ENCODE measurements around the gene CDH4. TPM values are rescaled to one million over a fixed set of nuclear protein-coding genes. Genes with fewer than 3 reads are reported as not detected.

The CDH4 gene
- total and polyA plus RNA-seq, 2 of the 8 experiments (the other 6 are each of a cell fraction or from before 2014, with no cell fraction given), result 4.3 to 7.9 TPM

GRCh38 chr20:61341605-61342004 lies 89.5 kb downstream of the CDH4 start (continued):
- TF ChIP-seq EP300 (IDR thresholded peaks at IDR 0.05; ENCODE audit: borderline replicate concordance in 1 of 2, low read depth in 2 of 2, low read length in 2 of 2), result no peak
- TF ChIP-seq TCF12 (IDR thresholded peaks at IDR 0.05; ENCODE audit: low read depth, low read length), result no peak
- no peak for TF ChIP-seq PHF8 (conservative IDR thresholded peaks at IDR 0.05; ENCODE audit: low read depth, low read length)
- TF ChIP-seq CHD2 (IDR thresholded peaks at IDR 0.05; ENCODE audit: low read length), result no peak
- TF ChIP-seq SIX5 (IDR thresholded peaks at IDR 0.05; ENCODE audit: low read depth, low read length), result no peak

Measured in H1 (cell line).